ENCODE results near the gene SV2C.

The SV2C gene

GRCh38 chr5:76166886-76167576 lies 83.8 kb downstream of the SV2C start:
- DNase-seq = no peak

- no peak for DNase-seq
Measured at GRCh38 chr5:76169146-76169905, 86.1 kb downstream of the SV2C start.

GRCh38 chr5:76174101-76174500 lies 90.9 kb downstream of the SV2C start:
- no peak for DNase-seq

GRCh38 chr5:76175051-76175666 lies 92.0 kb downstream of the SV2C start:
- no peak for DNase-seq

- DNase-seq = no peak
Measured at GRCh38 chr5:76175821-76176403, 92.7 kb downstream of the SV2C start.

- no peak for DNase-seq
Measured at GRCh38 chr5:76177978-76178377, 94.8 kb downstream of the SV2C start.

- DNase-seq = no peak
Measured at GRCh38 chr5:76178913-76179312, 95.7 kb downstream of the SV2C start.

- DNase-seq = no peak
Measured at GRCh38 chr5:76180814-76181805, 97.9 kb downstream of the SV2C start.

- DNase-seq = no peak
Measured at GRCh38 chr5:76187386-76187785, 104.2 kb downstream of the SV2C start.

- no peak for DNase-seq
Measured at GRCh38 chr5:76190356-76190755, 107.2 kb downstream of the SV2C start.

- no peak for DNase-seq
Measured at GRCh38 chr5:76192837-76193236, 109.7 kb downstream of the SV2C start.

- DNase-seq = no peak
Measured at GRCh38 chr5:76193635-76194034, 110.5 kb downstream of the SV2C start.

- no peak for DNase-seq
Measured at GRCh38 chr5:76194340-76194739, 111.2 kb downstream of the SV2C start.

- DNase-seq = no peak
Measured at GRCh38 chr5:76196457-76196856, 113.3 kb downstream of the SV2C start.

GRCh38 chr5:76196886-76197489 lies 113.8 kb downstream of the SV2C start:
- DNase-seq = no peak

GRCh38 chr5:76197726-76198125 lies 114.5 kb downstream of the SV2C start:
- DNase-seq = no peak

- DNase-seq = no peak
Measured at GRCh38 chr5:76199336-76200318, 116.4 kb downstream of the SV2C start.

GRCh38 chr5:76202182-76202581 lies 119.0 kb downstream of the SV2C start:
- no peak for DNase-seq

GRCh38 chr5:76204191-76204590 lies 121.0 kb downstream of the SV2C start:
- DNase-seq = no peak

GRCh38 chr5:76204713-76205112 lies 121.5 kb downstream of the SV2C start:
- DNase-seq = no peak

GRCh38 chr5:76207120-76207519 lies 123.9 kb downstream of the SV2C start:
- no peak for DNase-seq

All from cortex of kidney (tissue), 1 donor.